IMR-90 (cell line): ENCODE data around the gene RAPH1. TPM values are rescaled to one million over a fixed set of nuclear protein-coding genes. Genes with fewer than 3 reads are reported as not detected.
A peak's percentile ranks its signal among the peaks of the same experiment; 100 is the strongest.
"Not testable (repeated sequence)": the region's sequence is repeated elsewhere in the genome, so short reads cannot be mapped to it uniquely, and the experiment has no call there.

Source experiments
- ATAC-seq: fragments of 200-7000 bp; cut with Tn5 transposase; 2 replicates; pipeline ENCODE4 v1.9.1; 2020; ENCODE audit warnings: low read depth, mild to moderate bottlenecking, moderate library complexity
- BruUV-seq: library from RNA; stranded (reverse); fragments of 400-500 nt; replicated peaks from 2 replicates; lab custom pipeline; 2021; lab: Mats Ljungman, UMichigan
- CTCF ChIA-PET: fragments of 300-600 bp; formaldehyde crosslinking; extraction: SDS; loops from one replicate; lab custom pipeline; 2021; ENCODE audit warnings: antibody characterized with exemption; lab: Yijun Ruan, JAX
- POLR2A ChIA-PET: fragments of 300-600 bp; sonication (Branson Sonifier 250); formaldehyde crosslinking; loops from one replicate; lab custom pipeline; 2022; ENCODE audit warnings: antibody characterized with exemption; ENCODE audit not compliant: unreplicated experiment; lab: Charles Lee
- DNase-seq: peaks from one replicate; pipeline ENCODE4 v3.0.0; 2013
- H2AFZ ChIP-seq: replicated peaks from 2 replicates; pipeline ENCODE3; 2013; ENCODE audit warnings: low read length, mild to moderate bottlenecking; ENCODE audit not compliant: poor library complexity
- H2AK5ac ChIP-seq: 2 replicates; pipeline ENCODE4 v1.6.1; 2013; ENCODE audit warnings: low read depth, low read length, inconsistent platforms
- H2AK9ac ChIP-seq: replicated peaks from 2 replicates; pipeline ENCODE3; 2013; ENCODE audit warnings: mild to moderate bottlenecking, low read depth, low read length, moderate library complexity; ENCODE audit not compliant: poor library complexity
- H2BK120ac ChIP-seq: 2 replicates; pipeline ENCODE4 v1.6.1; 2013; ENCODE audit warnings: low read depth, low read length, inconsistent platforms
- H2BK15ac ChIP-seq: 3 replicates; pipeline ENCODE4 v1.6.1; 2013; ENCODE audit warnings: low read depth, low read length, inconsistent platforms
- H2BK20ac ChIP-seq: 2 replicates; pipeline ENCODE4 v1.6.1; 2013; ENCODE audit warnings: low read depth, mild to moderate bottlenecking, inconsistent platforms, low read length, moderate library complexity
- H2BK5ac ChIP-seq: 2 replicates; pipeline ENCODE4 v1.6.1; 2013; ENCODE audit warnings: mild to moderate bottlenecking, low read depth, low read length, inconsistent platforms; ENCODE audit not compliant: poor library complexity, severe bottlenecking
- H3K14ac ChIP-seq: replicated peaks from 2 replicates; pipeline ENCODE4 v1.6.1; 2013; ENCODE audit warnings: low read depth, low read length, inconsistent platforms
- H3K18ac ChIP-seq: 2 replicates; pipeline ENCODE4 v1.6.1; 2013; ENCODE audit warnings: low read depth, low read length, control low read depth
- H3K23ac ChIP-seq: 2 replicates; pipeline ENCODE4 v1.6.1; 2013; ENCODE audit warnings: low read depth, low read length, inconsistent platforms
- H3K27ac ChIP-seq: 2 replicates; pipeline ENCODE4 v1.5.1; 2013; ENCODE audit warnings: mild to moderate bottlenecking, control low read depth, low read length; ENCODE audit not compliant: insufficient read depth
- H3K27me3 ChIP-seq: 2 replicates; pipeline ENCODE4 v1.6.1; 2013; ENCODE audit warnings: low read length; ENCODE audit not compliant: control insufficient read depth, insufficient read depth
- H3K36me3 ChIP-seq: 2 replicates; pipeline ENCODE4 v1.6.1; 2013; ENCODE audit warnings: low read length, mixed read lengths; ENCODE audit not compliant: control insufficient read depth, insufficient read depth
- H3K4ac ChIP-seq: 2 replicates; pipeline ENCODE4 v1.6.1; 2013; ENCODE audit warnings: low read depth, low read length, inconsistent platforms
- H3K4me1 ChIP-seq: 2 replicates; pipeline ENCODE4 v1.6.1; 2013; ENCODE audit warnings: low read length, mixed read lengths; ENCODE audit not compliant: control insufficient read depth, insufficient read depth
- H3K4me2 ChIP-seq: 2 replicates; pipeline ENCODE4 v1.6.1; 2013; ENCODE audit warnings: low read depth, mild to moderate bottlenecking, control low read depth, low read length, moderate library complexity
- H3K4me3 ChIP-seq: 2 replicates; pipeline ENCODE4 v1.5.1; 2013; ENCODE audit warnings: low read depth, mild to moderate bottlenecking, control low read depth, low read length, moderate library complexity; ENCODE audit not compliant: insufficient read depth
- H3K56ac ChIP-seq: 2 replicates; pipeline ENCODE4 v1.6.1; 2013; ENCODE audit warnings: low read length, inconsistent platforms; ENCODE audit not compliant: insufficient read depth; ENCODE audit errors: extremely low read depth
- H3K79me1 ChIP-seq, 2 experiments: 2 replicates each; pipeline ENCODE4 v1.6.1; 2013; ENCODE audit warnings: low read length in 2 of 2, inconsistent platforms in 1 of 2, low read depth in 1 of 2
- H3K9ac ChIP-seq: 2 replicates; pipeline ENCODE4 v1.6.1; 2013; ENCODE audit warnings: low read depth, low read length, control low read depth
- H3K9me1 ChIP-seq: 2 replicates; pipeline ENCODE4 v1.6.1; 2013; ENCODE audit warnings: low read length, inconsistent platforms; ENCODE audit not compliant: insufficient read depth
- H3K9me3 ChIP-seq: 2 replicates; pipeline ENCODE4 v1.6.1; 2013; ENCODE audit warnings: low read length; ENCODE audit not compliant: control insufficient read depth, insufficient read depth
- H4K20me1 ChIP-seq: 2 replicates; pipeline ENCODE4 v1.6.1; 2013; ENCODE audit warnings: low read length, inconsistent platforms; ENCODE audit not compliant: insufficient read depth
- H4K5ac ChIP-seq: 2 replicates; pipeline ENCODE4 v1.6.1; 2013; ENCODE audit warnings: mild to moderate bottlenecking, low read depth, low read length, control low read depth
- H4K8ac ChIP-seq, 2 experiments: 2 replicates each; pipeline ENCODE4 v1.6.1; 2013; ENCODE audit warnings: low read depth in 2 of 2, low read length in 2 of 2, control low read depth in 1 of 2, inconsistent platforms in 1 of 2
- H4K91ac ChIP-seq: 2 replicates; pipeline ENCODE4 v1.6.1; 2013; ENCODE audit warnings: low read depth, low read length, inconsistent platforms; ENCODE audit not compliant: insufficient read depth
- CEBPB ChIP-seq: IDR thresholded peaks from 2 replicates; pipeline ENCODE4 v1.6.1; 2012; ENCODE audit warnings: low read depth, low read length, improper control_type of control experiment
- MAFK ChIP-seq: IDR thresholded peaks from 2 replicates; pipeline ENCODE4 v1.6.1; 2012; ENCODE audit warnings: low read depth, low read length, improper control_type of control experiment
- WGBS, 2 experiments: methylation state at CpG; one replicate each; pipeline versions ENCODE4 v1.1.5 to v1.1.7; 2013; ENCODE audit warnings: missing lambda C conversion rate in 2 of 2; ENCODE audit not compliant: insufficient read length in 1 of 2; ENCODE audit errors: extremely low coverage in 2 of 2; 5-methylcytosine and 5-hydroxymethylcytosine counted together
- dilution Hi-C: fragments of 300-500 bp; cut with HindIII; formaldehyde crosslinking; loops from one replicate; pipeline ENCODE4 v1.14.3; 2018; ENCODE audit warnings: low sequenced_read_pairs; ENCODE audit not compliant: unreplicated experiment
- in situ Hi-C: fragments of 300-500 bp; cut with MboI; formaldehyde crosslinking; loops from 3 replicates; pipeline ENCODE4 v1.14.3; 2019; ENCODE audit warnings: low sequenced_read_pairs, inconsistent platforms, mixed read lengths
- intact Hi-C: fragments of 100-400 bp; cut with micrococcal nuclease; formaldehyde crosslinking; loops from 2 replicates; pipeline ENCODE4 v1.10.0; 2022
- polyA plus RNA-seq, 3 experiments: library from polyadenylated mRNA; depleted of rRNA; stranded (reverse); fragments of >200 nt; gene quantifications; 2 replicates each; pipeline ENCODE4 v1.2.3, GENCODE V29; 2012; ENCODE audit warnings: low replicate concordance in 1 of 3
- total RNA-seq: library from RNA; depleted of rRNA; stranded (reverse); fragments of >200 nt; gene quantifications from 2 replicates; pipeline ENCODE4 v1.2.3, GENCODE V29; 2012

Gene RAPH1
- total and polyA plus RNA-seq, 2 of the 4 experiments (the other 2 are of a cell fraction) = 7.5 to 15.1 TPM

GRCh38 chr2:203543898-203544328 is 8.8 kb upstream of the RAPH1 start:
- Histone ChIP-seq H4K5ac (no peak overlapping the region), H3K27ac (no peak overlapping the region), H2BK20ac (no peak overlapping the region), H2AFZ (no peak overlapping the region), H4K20me1 (no peaks in the 10 kb centered on the region), H3K56ac (no peak overlapping the region), H4K91ac (no peak overlapping the region), H2BK120ac (no peak overlapping the region), H3K27me3 (peaks cover 1% of the 10 kb centered on the region; the same call in 1 of the 2 replicates), H3K9me1 (no peaks in the 10 kb centered on the region), H3K36me3 (no peaks in the 10 kb centered on the region), H2AK5ac (no peak overlapping the region), H3K23ac (no peak overlapping the region), H3K4me2 (no peak overlapping the region), H2BK15ac (no peak overlapping the region), H4K8ac (no peak overlapping the region), H3K9ac (no peak overlapping the region), H3K18ac (no peak overlapping the region), H3K4ac (no peak overlapping the region), H3K14ac (no peak overlapping the region), H3K4me3 (no peak overlapping the region), H3K4me1 (no peaks in the 10 kb centered on the region), H3K9me3 (no peaks in the 10 kb centered on the region), H2AK9ac (no peak overlapping the region), H2BK5ac (no peak overlapping the region), H3K79me1 (no peaks in the 10 kb centered on the region)
- no TSS peak for BruUV-seq
- no CpG with 5 or more reads among the region's 8 CpGs for WGBS, 2 experiments
- intact Hi-C loops = no loop called here
- POLR2A ChIA-PET = no interaction called here
- TF ChIP-seq MAFK (no peak), CEBPB (0 out of 2 replicates have a peak, but pooled peaks have one; percentile 14)
- ATAC-seq = no peak
- in situ Hi-C loops = no loop called here
- CTCF ChIA-PET = no interaction called here
- no peak for DNase-seq
- dilution Hi-C loops = no loop called here

- POLR2A ChIA-PET, H3K23ac ChIP-seq, H3K27ac ChIP-seq, H2AK5ac ChIP-seq, BruUV-seq, H3K4me2 ChIP-seq, H2BK120ac ChIP-seq, H4K8ac ChIP-seq, H2BK15ac ChIP-seq, H4K20me1 ChIP-seq, H2AFZ ChIP-seq, H3K9me1 ChIP-seq, H2BK20ac ChIP-seq, H2AK9ac ChIP-seq, H3K79me1 ChIP-seq, H3K9me3 ChIP-seq, DNase-seq, H3K56ac ChIP-seq, H3K4me1 ChIP-seq, H3K4me3 ChIP-seq, H3K18ac ChIP-seq, H2BK5ac ChIP-seq, H4K91ac ChIP-seq, H3K27me3 ChIP-seq, H3K14ac ChIP-seq, H3K36me3 ChIP-seq, in situ Hi-C loops, H3K4ac ChIP-seq, dilution Hi-C loops, H4K5ac ChIP-seq, H3K9ac ChIP-seq, ATAC-seq, intact Hi-C loops: not testable (repeated sequence)
- WGBS, 2 experiments = no CpG with 5 or more reads among the region's 3 CpGs
- CTCF ChIA-PET = interaction anchor here (0.6 kb wide), 2 partner anchors 30 to 110 kb away, joined by 3 to 5 read pairs; no protein-coding TSS in a partner anchor
Observed at GRCh38 chr2:203540598-203540997, 5.5 kb upstream of the RAPH1 start.
